Putamen (tissue), 1 donor: Measurements from ENCODE around the gene FAM222A.
A peak's percentile ranks its signal among the peaks of the same experiment; 100 is the strongest.

Experiments
- DNase-seq: peaks from one replicate; pipeline ENCODE4 v3.0.0-alpha.2; 2016; ENCODE audit warnings: low spot score

FAM222A gene

GRCh38 chr12:109773384-109774011, 59.9 kb downstream of the FAM222A start:
- DNase-seq: no peak

- DNase-seq: peak; percentile 71
Measured at GRCh38 chr12:109775172-109775881, 61.7 kb downstream of the FAM222A start.

DNA sequence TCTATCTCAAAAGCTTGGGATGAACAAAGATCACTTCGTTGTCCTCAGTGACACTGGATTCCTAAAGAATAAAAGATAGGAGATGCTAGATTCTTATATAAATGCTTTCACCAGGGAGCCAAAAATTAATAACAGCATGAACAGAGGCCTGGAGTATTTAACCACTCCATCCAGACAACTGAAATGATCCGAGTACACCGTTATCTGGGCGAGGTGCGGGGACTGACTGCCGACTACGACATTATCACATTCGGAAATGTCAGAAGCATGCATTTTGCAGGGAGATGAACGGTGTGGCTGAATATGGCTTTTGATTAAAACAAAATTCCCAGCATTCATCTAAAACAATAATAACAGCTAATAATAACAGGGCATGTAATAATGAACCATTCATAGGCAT, 63.0 kb downstream of the FAM222A start:
- DNase-seq: no peak

DNA sequence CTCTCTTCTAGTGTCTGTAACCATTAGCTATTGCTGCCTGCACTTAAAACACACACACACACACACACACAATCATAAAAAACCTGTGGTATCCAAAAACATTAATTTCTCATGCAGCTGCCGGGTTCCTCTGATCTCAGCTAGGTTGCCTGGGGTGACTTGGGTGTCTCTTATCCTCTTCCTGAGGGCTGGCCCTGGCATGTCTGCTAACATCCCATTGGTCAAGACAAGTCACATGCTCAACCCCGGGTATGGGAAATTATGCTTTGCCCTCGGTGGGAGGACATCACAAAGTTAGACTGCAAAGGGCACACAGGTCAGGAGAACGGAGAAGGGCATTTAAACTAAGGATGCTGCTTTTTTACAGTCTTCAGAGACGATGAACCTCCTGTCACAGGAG, 63.9 kb downstream of the FAM222A start:
- no peak for DNase-seq

DNA sequence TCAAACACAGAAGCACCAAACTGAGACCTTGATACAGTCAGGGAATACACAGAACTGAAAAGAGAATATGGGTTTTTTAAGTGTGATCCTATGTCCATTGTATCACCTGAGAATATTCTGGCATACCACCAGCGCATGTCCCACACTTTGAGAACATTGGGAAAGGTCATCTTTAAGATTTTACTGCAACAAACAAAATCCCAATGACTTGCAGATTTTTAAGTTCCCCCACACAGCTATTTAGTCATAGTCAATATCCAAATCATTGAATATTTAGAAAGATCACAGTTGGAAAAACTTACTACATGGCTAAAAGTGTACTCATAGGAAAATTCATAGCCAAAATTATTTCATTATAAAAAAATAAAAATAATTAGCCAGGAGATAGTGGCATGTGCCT, 65.1 kb downstream of the FAM222A start:
- DNase-seq: no peak

DNA sequence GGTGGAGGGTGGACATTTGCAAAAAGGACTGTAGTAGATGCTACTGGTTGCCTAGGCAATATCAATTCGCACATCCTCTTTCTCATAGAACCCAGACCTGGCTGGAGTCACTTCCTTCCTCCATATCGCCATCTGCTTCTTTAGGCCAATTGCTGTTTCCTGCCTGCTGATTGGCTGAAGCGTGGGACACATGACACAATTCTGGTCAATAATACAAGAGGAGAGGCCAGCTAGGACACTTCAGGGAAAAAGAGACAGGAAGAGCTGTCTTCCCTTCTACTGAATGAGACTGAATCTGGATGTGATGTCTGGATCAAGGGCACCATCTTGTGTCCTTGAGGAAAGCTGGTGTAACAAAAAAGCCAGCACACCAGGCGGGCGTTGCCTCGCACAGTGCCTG, 65.8 kb downstream of the FAM222A start:
- no peak for DNase-seq

DNA sequence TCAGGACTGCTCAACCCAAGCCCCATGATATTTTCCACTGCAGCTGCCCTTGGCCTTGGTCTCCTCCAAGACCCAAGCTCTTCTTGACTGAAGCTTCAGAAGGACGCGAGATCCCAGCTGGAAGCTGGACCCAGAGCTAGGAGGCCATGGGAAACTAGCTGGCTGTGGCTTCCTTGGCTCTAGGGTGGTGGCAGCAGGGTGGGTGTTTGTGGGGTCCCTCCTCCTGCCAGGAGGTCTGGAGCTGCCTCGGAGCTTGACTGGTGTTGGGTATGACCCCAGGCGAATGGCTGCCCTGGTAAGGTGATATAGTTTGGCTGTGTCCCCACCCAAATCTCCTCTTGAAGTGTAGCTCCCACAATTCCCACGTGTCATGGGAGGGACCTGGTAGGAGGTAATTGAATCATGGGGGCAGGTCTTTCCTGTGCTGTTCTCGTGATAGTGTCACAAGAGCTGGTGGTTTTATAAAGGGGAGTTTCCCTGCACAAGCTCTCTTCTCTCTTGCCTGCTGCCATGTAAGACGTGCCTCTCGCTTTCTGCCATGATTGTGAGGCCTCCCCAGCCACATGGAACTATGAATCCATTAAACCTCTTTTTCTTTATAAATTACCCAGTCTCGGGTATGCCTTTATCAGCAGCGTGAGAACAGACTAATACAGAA, 68.2 kb downstream of the FAM222A start:
- DNase-seq: no peak

DNA sequence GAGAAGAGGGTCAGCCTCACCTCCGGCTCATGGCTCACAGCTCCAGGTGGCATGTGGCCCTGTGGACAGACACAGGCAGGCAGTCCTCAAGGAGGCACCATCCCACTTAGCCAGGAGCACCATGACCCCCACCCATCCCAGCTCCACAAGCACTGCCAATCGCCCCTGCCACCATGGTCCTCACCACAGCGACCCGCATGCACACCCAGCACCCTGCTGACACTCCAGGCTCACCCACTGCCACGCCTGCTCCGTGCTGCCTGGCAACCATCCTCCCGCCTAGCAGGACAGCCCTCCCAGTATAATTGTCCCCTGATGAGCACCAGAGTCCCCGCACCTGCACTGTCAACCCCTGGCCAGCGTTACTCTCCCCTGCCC, 68.7 kb downstream of the FAM222A start:
- no peak for DNase-seq

DNA sequence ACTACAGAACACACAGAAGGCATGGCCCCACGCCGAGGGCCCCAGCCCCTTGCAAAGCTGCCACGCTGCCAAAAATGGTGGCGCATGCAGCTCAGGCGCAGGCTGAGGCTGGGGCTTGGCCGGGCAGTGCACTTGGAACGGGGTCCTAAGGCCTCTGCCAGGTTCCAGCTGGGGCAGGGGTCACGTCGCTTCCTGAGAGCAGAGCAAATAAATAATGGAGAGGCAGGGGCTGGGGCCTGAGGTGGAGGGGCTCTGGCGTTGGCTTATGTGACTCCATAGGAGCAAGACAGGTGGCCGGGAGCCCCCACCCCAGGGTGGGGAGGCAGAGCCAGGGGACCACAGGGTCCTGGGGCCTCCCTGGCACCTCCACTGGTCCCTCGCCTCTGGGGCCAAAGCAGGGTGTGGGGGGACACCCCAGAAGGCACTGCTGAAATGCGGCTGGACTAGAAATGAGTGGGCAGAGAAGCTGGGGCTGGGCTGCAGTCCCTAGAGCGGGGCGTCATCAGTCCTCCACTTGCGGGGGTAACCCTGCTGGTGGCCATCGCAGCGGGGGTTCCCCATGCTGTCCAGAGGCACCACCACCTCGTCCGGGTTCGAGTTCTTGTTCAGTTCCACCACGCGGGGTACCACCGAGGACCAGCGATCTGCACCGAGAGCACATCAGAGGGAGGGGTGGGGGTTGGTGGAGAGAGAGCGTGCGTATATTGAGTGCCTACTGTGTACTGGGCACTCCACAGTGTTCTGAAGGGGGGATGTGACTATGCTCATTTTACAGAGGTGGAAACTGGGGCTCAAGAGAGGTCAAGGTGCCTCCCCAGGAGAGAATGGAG, 69.7 kb downstream of the FAM222A start:
- DNase-seq: no peak

GRCh38 chr12:109783965-109784244, 70.3 kb downstream of the FAM222A start:
- no peak for DNase-seq

DNA sequence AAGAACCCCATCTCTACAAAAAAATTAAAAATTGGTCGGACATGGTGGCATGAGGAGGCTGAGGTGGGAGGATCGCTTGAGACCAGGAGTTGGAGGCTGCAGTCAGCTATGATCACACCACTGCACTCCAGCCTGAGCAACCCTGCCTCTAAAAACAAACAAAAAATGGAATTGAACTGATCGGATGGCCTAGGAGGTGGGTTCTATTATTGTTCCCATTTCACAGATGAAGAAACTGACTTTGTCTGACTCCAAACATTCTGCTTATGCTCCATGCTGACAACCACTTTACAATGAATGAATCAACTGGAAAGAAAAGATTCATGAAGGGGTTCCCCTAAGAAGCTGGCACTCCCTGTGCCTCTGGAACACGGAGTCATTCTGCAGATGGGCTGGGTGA, 72.2 kb downstream of the FAM222A start:
- DNase-seq: no peak

- DNase-seq: no peak
Measured at GRCh38 chr12:109786799-109787198, 73.2 kb downstream of the FAM222A start.

DNA sequence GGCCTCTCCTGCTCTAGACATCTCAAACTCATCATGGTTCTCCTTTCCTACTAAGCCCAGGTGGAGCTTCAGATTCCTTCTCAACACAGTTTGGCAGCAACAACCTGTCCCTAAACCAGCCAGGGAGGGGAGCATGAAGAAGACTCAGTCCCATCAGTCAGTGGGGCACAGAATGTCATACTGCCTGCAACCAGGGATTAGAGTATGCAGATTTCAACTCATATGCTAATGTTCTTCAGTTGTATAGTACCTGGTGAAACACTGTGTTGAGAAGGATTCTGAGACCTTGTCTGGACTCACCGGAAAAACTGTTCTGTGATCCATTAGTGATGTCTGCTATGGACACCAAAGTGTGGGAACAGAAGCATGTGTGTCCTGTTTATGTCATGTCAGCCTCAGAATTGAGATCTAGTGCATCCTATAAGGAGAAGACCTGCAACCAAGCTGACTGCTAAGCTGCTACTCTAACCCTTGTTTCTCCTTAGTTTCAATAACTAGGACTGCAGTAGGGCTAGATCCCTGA, 76.0 kb downstream of the FAM222A start:
- no peak for DNase-seq

GRCh38 chr12:109792992-109793391, 79.4 kb downstream of the FAM222A start:
- no peak for DNase-seq

- no peak for DNase-seq
Measured at GRCh38 chr12:109793411-109793810, 79.8 kb downstream of the FAM222A start.

GRCh38 chr12:109793826-109794501, 80.3 kb downstream of the FAM222A start:
- DNase-seq: no peak

DNA sequence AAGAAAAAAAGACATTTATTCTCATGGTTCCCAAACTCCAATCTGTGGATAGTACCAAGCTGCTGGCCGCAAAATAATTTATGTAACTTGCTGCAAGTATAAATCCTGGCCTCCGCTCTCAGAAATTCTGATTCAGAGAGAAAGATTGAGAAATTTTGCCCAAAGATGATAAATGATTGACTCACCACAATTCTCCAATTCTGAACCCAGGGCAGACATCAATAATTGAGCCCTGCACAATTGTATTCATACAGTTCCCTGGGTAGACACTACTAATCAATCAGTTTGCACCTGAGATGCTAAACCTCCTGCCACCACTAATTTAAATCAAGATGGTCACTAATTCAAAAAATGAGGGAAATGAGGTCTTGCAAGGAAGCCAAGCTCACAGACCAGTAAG, 81.4 kb downstream of the FAM222A start:
- no peak for DNase-seq

- DNase-seq: no peak
Measured at GRCh38 chr12:109796057-109796456, 82.4 kb downstream of the FAM222A start.

DNA sequence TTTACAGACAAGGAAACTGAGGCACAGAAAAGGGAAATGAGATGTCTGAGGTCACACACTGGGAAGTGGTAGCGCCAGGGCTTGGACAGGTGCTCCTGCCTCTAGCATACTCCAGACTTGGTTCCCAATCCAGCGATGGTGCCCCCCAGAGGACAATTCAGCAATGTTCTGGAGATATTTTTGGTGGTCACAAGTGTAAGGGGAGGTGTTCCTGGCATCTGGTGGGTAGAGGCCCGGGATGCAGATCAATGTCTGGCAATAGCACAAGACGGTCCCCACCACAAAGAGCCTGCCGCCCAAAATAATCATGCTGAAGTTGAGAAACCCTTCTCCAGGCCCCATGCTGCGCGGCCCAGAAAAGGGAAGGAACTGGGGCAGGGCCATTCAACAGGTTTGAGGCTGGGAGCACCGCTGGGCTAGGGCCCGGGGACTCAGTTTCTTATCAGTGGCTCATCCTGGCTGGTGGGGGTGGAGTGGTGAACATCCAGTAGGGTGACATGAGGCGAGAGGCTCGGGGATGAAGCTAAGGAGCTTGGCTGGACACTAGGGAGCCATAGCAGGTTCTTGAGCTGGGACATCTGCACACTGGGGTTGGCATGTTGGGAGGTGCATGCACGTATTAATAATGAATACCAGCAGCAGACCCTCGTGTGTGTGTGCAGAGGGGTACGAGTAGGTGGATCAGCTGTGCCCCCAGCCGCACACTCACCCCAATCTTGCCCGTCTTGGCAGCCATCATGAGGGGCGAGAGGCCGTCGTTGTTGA, 84.5 kb downstream of the FAM222A start:
- no peak for DNase-seq

DNA sequence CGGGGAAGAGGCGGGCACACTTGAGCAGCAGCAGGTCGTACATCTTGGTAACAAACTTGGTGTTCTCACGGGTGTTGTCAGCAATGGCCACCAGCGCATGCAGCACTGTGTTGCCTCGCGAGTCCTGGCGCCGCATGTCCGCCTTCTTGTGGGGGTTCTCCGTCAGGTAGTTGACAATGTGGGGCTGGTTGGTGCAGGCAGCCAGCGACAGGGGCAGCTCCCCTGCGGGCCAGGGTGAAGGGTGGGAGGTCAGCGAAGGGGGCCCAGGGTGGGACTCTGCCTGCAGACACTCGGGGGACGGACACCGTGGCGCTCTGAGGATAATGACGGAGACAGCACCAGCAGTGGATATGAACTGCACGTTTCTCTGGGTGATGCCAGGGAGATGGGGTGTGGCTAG, 85.1 kb downstream of the FAM222A start:
- no peak for DNase-seq

DNA sequence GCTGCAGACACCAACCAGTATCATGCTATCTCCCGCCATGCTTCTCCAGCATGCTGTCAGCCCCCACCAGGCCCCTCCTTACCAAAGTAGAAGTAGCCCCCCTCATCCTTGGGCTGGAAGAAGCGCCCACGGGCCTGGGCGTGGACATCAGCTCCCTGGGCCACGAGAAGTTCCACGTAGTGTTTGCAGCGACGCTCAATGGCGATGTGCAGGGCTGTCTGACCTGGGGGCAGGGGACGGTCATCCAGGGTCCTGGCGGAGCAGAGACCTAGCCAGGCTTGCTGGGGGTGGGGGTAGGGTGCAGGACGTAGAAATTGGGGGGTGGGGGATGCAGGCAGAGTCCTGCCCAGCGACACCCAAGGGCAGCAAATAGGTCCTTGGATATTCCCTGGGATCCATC, 86.9 kb downstream of the FAM222A start:
- no peak for DNase-seq
